Measurements from ENCODE around the gene GUCY2D.

GUCY2D gene

DNA sequence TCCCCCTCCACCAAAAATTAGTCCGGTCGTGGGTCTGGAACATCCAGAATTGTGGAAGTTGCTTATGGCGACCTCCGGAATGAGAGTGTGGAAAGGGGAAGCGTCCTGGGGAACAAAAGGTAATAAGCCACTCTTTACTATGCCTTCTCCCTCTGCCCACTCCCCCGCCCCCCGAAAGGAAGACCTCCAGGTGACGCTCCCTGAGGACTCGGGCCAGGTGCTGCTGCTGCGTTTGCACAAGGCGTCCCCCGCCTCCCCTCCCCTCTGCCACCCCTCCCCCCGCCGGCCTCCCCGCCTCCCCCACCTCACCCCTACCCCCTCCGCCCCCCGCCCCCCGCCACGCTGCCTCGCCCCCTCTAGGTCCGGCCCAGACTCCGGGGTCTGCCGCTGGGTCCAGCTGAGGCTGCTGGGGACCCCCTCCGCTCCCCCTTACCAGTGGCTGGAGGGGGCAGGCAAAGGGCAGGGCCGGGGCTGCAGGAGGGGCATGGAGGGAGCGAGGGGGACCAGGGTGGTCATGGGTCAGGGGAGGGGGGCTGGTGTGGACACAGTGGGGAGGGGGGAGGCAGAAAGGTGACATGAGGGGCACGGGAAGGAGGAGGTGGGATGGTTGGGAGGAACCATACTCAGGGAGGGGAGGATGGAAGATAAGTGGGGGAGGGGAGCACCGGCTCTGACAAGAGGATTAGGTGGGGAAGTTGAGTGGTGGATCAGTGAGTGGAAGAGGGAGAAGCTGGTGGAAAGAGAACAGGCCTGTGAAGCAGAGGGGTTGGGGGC lies 61.5 kb downstream of the GUCY2D start:
- FAIRE-seq (no peak), DNase-seq (ENCODE audit: low spot score) (no peak)

DNA sequence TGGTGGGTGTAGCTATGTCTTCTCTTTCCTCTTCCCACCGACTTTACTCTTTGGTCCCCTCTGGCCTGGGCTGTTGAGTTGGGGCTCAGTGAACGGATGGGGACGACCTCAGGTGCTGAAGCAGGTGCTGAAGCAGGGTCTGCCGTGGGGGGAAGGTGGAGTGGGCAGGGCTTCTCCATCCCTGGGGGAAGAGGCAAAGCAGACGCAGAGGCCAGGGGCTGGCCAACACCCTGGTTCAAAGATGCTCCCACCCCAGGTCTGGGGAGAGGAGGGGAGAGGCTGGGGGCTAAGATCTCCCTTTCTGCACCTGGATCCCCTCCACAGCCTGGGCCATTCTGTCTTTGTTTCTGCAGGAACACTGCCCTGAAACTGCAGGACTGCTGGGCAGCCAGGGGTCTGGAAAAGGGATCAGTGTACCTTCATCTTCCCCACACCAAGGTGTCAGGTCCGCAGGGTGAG lies 62.2 kb downstream of the GUCY2D start:
- FAIRE-seq (no peak), DNase-seq (ENCODE audit: low spot score) (no peak)

DNA sequence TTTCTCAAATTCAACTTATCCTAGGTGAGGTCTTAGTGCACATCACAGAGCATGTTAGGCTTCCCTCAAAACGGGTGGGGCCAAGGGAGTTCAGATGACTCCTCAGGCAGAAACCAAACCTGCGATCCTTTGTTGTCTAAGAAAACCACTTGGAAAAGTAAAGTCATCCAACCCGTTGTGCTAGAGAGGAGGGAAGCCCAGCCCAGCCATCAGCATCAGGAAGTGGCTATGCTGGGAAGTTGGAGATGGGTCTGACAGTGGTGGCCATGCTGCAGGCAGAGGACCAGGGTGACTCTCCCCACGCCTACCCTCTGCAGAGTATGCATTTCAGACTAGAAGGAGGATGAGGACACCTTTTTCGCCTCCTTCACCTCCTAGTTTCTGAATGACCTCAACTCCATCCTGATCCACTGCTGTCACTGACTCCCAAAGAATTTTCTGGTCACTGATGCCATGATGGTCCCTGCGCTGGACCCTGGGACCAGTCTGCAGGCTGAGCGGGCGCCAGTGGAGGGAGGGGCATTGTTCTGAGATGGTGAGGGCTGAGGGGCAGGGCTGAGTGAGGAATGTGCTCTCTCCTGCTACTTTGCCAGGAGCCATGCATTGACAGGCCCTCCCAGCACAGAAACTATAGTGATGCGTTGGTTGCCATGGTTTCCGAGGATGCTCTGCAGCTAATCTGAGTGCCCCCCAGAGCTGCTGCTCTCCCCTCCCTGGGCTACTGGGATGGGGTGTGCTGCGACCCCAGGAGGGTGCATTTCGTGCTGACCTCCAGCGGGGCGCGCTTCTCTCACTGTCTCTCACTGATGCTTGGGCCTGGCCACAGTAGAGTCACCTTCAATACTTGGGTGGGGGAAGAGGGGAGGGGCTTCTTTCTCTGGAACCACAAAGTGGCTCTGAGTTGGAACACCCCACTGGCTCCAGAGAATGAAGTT lies 64.7 kb downstream of the GUCY2D start:
- no peak for FAIRE-seq
- DNase-seq (ENCODE audit: low spot score): no peak

DNA sequence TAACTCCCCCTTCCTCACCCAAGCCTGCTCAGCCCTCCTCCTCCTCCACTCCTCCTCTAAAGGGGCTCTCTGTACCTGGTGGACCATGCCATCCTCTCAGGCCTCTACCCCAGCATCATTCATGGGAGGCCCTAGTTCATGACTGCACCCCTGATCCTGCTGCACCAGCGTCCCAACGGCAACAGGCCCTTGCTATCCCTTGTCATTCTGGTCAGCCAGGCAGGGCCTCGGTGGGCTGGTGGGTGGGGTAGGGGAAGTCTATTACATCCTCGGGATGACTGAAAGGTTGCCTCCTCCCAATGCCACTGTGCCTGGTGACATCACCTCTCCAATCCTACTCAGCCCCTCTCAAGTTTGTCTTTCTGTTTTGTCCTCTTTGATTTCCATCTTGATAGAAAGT lies 65.4 kb downstream of the GUCY2D start:
- DNase-seq (ENCODE audit: low spot score) (no peak), FAIRE-seq (no peak)

DNA sequence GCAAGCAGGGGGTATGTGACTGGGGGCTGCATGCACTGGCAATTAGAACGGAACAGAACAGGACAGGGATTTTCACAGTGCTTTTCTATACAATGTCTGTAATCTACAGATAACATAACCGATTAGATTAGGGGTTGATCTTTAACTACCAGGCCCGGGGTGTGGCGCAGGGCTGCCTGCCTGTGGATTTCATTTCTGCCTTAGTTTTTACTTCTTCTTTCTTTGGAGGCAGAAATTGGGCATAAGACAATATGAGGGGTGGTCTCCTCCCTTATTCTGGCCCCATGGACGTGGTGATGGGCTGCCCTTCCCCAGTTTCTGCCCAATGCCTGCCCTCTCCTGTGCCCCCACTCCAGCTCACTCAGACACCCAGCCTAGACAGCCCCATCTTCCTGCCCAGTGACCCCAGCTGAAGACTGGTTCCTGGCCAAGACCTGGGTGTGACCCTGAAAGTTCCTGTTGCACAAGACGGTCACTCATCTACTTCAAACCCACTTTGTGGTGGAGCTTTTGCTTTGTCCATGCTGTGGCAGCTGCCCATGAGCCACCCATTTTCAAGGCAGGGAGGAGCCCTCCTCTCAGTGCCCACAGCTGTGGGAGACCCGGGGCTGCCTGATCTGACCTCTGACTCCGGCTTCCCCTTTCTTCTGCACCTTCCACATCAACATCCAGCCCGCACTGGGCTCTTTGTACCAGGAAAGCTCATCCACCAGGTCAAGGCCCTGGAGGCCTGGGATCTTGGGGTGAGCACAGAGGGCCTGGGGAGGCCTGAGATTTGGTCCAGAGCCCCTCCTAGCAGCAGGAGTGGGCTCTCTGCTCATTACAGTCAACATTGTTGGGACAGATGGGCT lies 66.5 kb downstream of the GUCY2D start:
- DNase-seq (ENCODE audit: low spot score) (no peak), FAIRE-seq (no peak)

DNA sequence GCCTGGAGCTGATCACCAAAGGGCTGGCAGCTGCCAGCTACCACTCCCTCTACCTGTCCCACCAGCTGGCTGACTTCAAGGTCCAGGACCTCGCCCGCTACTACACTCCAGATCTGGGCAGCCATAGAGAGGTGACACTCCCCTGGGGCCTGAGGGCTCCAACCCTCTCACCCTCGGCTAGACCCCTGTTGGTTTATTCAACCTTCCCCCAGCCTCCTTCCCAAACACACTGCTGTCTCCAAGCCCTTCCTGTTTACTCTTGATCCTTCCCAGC lies 67.1 kb downstream of the GUCY2D start:
- FAIRE-seq (no peak), DNase-seq (ENCODE audit: low spot score) (no peak)
